Loucy (cell line): ENCODE results near the gene POFUT1.

Source experiments
- H2AFZ ChIP-seq: fragments of 200-600 bp; sonication (generic); 2 replicates; pipeline ENCODE4 v1.6.0; 2016; ENCODE audit warnings: antibody characterized with exemption, mild to moderate bottlenecking, low read length, moderate library complexity
- H3F3A ChIP-seq: fragments of 200-600 bp; 2 replicates; pipeline ENCODE4 v1.6.0; 2016; ENCODE audit warnings: antibody characterized with exemption, low read depth, mild to moderate bottlenecking
- H3K27me3 ChIP-seq: fragments of 200-600 bp; sonication (generic); 2 replicates; pipeline ENCODE4 v1.6.1; 2014; ENCODE audit warnings: low read length, mild to moderate bottlenecking; ENCODE audit not compliant: insufficient read depth, poor library complexity, severe bottlenecking
- H3K36me3 ChIP-seq: fragments of 200-600 bp; sonication (generic); 2 replicates; pipeline ENCODE4 v1.6.1; 2016; ENCODE audit warnings: low read length; ENCODE audit not compliant: insufficient read depth
- H3K4me1 ChIP-seq: fragments of 200-600 bp; sonication (generic); 2 replicates; pipeline ENCODE4 v1.5.1; 2014; ENCODE audit warnings: low read length, mild to moderate bottlenecking; ENCODE audit not compliant: insufficient read depth, poor library complexity, severe bottlenecking
- H3K4me2 ChIP-seq: fragments of 200-600 bp; sonication (generic); 2 replicates; pipeline ENCODE4 v1.6.0; 2014; ENCODE audit warnings: antibody characterized with exemption, low read length, low read depth, mild to moderate bottlenecking; ENCODE audit not compliant: poor library complexity, severe bottlenecking
- H3K4me3 ChIP-seq: fragments of 200-600 bp; sonication (generic); 2 replicates; pipeline ENCODE4 v1.5.1; 2014; ENCODE audit warnings: low read length, mild to moderate bottlenecking, mixed read lengths; ENCODE audit not compliant: poor library complexity, severe bottlenecking
- H3K79me2 ChIP-seq: fragments of 200-600 bp; sonication (generic); 2 replicates; pipeline ENCODE4 v1.6.1; 2014; ENCODE audit warnings: low read length; ENCODE audit not compliant: insufficient read depth
- H3K9ac ChIP-seq: fragments of 200-600 bp; sonication (generic); 2 replicates; pipeline ENCODE4 v1.6.0; 2014; ENCODE audit warnings: mild to moderate bottlenecking, low read depth, low read length, moderate library complexity; ENCODE audit not compliant: poor library complexity, severe bottlenecking
- H3K9me2 ChIP-seq: fragments of 200-600 bp; sonication (generic); replicated peaks from 2 replicates; pipeline ENCODE4 v1.6.1; 2016; ENCODE audit warnings: low read depth, low read length, mixed read lengths
- H3K9me3 ChIP-seq: fragments of 200-600 bp; sonication (generic); 2 replicates; pipeline ENCODE4 v1.6.1; 2014; ENCODE audit warnings: mild to moderate bottlenecking, antibody characterized with exemption, low read length, low read depth; ENCODE audit not compliant: insufficient read depth
- H4K20me1 ChIP-seq: fragments of 200-600 bp; sonication (generic); 2 replicates; pipeline ENCODE4 v1.6.0; 2014; ENCODE audit warnings: antibody characterized with exemption, low read length, mild to moderate bottlenecking; ENCODE audit not compliant: insufficient read depth, poor library complexity, severe bottlenecking
- EZH2phosphoT487 ChIP-seq: fragments of 200-600 bp; IDR thresholded peaks from 2 replicates; pipeline ENCODE4 v1.6.1; 2018; ENCODE audit warnings: antibody characterized with exemption, mild to moderate bottlenecking, moderate library complexity, borderline replicate concordance
- TF ChIP-seq, protein P1 (sequence below): fragments of 200-600 bp; sonication (generic); conservative IDR thresholded peaks from 2 replicates; pipeline ENCODE4 v1.5.1; 2014; ENCODE audit warnings: mild to moderate bottlenecking, antibody characterized with exemption, low read length

The POFUT1 gene

DNA sequence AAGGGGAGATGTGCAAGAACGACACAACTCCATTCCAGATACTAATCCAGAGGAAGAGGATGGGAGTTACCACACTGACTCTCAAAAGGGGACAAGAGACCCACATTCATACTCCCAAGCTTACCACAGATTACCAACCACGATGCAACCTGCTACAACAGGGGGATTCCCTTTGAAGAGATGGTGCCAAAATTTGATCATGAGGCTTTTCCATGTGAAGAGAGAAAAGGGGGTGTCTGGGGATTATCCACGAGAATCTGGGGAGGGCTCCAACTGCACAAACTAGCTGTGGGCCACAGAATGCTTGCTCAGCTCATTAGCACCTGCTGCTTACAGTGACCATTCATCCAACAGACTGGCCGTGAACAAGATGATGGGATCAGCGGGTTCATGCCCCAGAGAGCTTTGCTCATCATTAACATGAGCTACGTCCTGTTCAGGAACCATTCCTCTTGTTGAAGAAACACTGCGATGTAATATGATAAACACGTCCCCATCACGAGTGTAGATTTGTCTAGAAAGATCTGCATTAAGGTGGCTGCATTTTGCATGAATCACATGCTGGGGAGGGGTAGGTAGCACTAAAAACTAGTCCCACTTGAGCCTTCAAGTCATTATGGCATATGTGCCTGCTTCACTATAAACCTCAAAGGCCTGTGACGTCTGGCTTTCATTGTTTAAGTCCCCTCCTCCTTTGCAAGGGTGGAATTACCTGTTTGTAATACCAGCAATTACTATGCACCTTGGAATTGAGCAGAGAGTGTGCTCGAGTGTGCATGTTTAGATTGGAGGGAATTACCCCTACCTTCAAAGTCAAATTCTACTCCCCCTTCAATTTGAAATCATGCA is 4.1 kb upstream of the POFUT1 start:
- H3K9me2 ChIP-seq = no peaks in the 10 kb centered on the region
- no peaks in the 10 kb centered on the region for H3K9me3 ChIP-seq
- peak overlapping the region; percentile 99 for H3K9ac ChIP-seq
- H3F3A ChIP-seq = no peaks in the 10 kb centered on the region
- H4K20me1 ChIP-seq = peaks cover 70% of the 10 kb centered on the region
- H2AFZ ChIP-seq = no peak overlapping the region
- H3K36me3 ChIP-seq = peaks cover 28% of the 10 kb centered on the region; the same call in 1 of the 2 replicates
- TF ChIP-seq EZH2phosphoT487 = no peak
- TF ChIP-seq, protein P1, sequence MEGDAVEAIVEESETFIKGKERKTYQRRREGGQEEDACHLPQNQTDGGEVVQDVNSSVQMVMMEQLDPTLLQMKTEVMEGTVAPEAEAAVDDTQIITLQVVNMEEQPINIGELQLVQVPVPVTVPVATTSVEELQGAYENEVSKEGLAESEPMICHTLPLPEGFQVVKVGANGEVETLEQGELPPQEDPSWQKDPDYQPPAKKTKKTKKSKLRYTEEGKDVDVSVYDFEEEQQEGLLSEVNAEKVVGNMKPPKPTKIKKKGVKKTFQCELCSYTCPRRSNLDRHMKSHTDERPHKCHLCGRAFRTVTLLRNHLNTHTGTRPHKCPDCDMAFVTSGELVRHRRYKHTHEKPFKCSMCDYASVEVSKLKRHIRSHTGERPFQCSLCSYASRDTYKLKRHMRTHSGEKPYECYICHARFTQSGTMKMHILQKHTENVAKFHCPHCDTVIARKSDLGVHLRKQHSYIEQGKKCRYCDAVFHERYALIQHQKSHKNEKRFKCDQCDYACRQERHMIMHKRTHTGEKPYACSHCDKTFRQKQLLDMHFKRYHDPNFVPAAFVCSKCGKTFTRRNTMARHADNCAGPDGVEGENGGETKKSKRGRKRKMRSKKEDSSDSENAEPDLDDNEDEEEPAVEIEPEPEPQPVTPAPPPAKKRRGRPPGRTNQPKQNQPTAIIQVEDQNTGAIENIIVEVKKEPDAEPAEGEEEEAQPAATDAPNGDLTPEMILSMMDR = no peak
- H3K4me2 ChIP-seq = peak overlapping the region; percentile 99
- peaks cover 98% of the 10 kb centered on the region for H3K79me2 ChIP-seq
- no peaks in the 10 kb centered on the region for H3K27me3 ChIP-seq
- H3K4me3 ChIP-seq = peak overlapping the region; percentile 100
- peaks cover 48% of the 10 kb centered on the region for H3K4me1 ChIP-seq

DNA sequence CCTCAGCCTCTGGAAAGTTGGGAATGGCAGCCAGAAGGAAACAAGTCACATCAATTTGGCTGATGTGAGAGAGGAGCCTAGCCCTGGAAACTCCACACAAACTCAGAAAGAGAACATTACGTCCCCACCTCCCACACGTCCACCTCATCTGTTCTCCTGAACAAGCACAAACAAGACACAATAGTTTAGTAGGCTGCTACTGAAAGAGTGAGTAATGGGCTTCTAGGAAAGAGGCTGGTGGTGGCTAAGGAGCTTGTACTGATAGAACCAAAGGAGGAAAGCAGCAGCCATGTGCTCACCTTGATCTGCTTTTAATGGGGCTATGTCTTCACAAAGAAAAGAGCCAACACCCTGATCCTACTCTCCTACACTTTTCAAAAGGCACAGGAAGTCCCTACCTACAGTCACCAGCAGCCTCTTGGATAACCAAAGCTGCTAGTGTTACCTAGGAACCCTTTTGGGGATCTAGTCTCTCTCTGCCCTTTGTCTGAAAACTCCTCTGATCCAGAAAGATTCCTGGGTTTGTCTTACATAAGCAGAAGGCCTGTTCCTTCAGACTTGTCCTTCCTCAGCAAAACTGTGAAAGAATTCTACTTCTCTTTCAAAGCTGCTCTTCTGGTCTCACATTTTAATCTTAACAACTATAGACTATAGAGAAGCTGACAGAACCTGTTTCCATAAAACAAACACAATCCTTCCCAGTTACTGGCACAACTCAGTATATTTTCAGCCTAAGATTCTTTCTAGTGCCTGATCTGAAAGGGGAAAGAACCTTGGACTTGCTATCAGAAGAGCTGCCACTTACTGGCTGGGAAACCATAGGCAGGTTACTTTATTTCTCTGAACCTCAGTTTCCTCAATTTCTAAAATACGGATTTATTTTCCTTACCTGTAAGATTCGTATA is 3.2 kb upstream of the POFUT1 start:
- Histone ChIP-seq H4K20me1 (peaks cover 63% of the 10 kb centered on the region), H3K4me3 (peak overlapping the region; percentile 100), H2AFZ (no peak overlapping the region), H3K4me1 (peaks cover 57% of the 10 kb centered on the region), H3K9me2 (no peaks in the 10 kb centered on the region), H3K9ac (peak overlapping the region; percentile 99), H3K79me2 (peaks cover 98% of the 10 kb centered on the region), H3K4me2 (peak overlapping the region; percentile 99), H3K9me3 (no peaks in the 10 kb centered on the region), H3F3A (no peaks in the 10 kb centered on the region), H3K27me3 (no peaks in the 10 kb centered on the region), H3K36me3 (peaks cover 19% of the 10 kb centered on the region; the same call in 1 of the 2 replicates)
- TF ChIP-seq, protein P1 = no peak
- no peak for TF ChIP-seq EZH2phosphoT487

DNA sequence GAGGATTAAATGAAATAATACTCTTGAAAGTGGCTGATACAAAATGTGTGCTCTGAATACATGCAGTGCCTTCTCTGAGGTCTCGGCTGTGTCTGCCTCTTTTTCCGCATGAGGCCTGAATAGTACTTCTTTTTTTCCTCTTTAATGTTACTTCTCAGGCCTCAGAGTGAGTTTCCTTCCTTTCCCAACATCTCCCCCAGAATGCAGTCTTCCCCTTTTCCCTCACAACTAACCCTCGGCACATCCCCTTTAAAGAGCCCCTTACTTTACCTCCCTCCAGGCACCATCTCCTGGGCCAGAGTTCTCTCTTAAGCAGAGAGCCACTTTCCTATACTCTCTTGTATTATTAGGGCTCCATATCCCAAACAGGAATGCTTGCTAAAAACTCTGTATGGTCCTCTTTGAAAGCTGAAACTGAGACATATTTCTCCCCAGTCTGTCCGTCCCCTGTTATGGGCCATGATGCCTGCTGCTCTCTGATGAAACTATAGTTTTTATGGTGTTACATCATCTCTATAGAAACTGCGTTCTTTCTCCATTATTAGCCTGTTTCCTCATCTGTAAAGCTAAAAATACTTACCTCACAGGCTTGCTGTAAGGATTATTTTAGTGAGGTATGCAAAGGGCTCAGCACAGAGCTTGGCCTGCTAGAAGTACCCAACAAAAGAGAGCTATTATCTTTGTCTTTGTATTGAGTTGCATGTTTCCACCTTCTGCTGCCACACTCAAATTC is 2.4 kb upstream of the POFUT1 start:
- peak overlapping the region; percentile 99 for H3K4me2 ChIP-seq
- no peaks in the 10 kb centered on the region for H3K9me2 ChIP-seq
- peaks cover 15% of the 10 kb centered on the region; the same call in 1 of the 2 replicates for H3K36me3 ChIP-seq
- peaks cover 63% of the 10 kb centered on the region for H3K4me1 ChIP-seq
- H3K9ac ChIP-seq = peak overlapping the region; percentile 99
- no peaks in the 10 kb centered on the region for H3K27me3 ChIP-seq
- H2AFZ ChIP-seq = no peak overlapping the region
- H3K79me2 ChIP-seq = peaks cover 97% of the 10 kb centered on the region
- H3K9me3 ChIP-seq = no peaks in the 10 kb centered on the region
- TF ChIP-seq, protein P1 = no peak
- no peak for TF ChIP-seq EZH2phosphoT487
- H3F3A ChIP-seq = no peaks in the 10 kb centered on the region
- H4K20me1 ChIP-seq = peaks cover 63% of the 10 kb centered on the region
- peak overlapping the region; percentile 100 for H3K4me3 ChIP-seq
